GM12878 (cell line): ENCODE results near the gene NAXE. TPM values are rescaled to one million over a fixed set of nuclear protein-coding genes. Genes with fewer than 3 reads are reported as not detected.
A peak's percentile ranks its signal among the peaks of the same experiment; 100 is the strongest.

Experiments used
- ATAC-seq: fragments of 200-7000 bp; cut with Tn5 transposase; 3 replicates; pipeline ENCODE4 v1.9.1; 2020; ENCODE audit warnings: mild to moderate bottlenecking, moderate library complexity
- BruUV-seq: library from RNA; stranded (reverse); fragments of 400-500 nt; replicated peaks from 2 replicates; lab custom pipeline; 2021; lab: Mats Ljungman, UMichigan
- CTCF ChIA-PET: fragments of 300-600 bp; sonication (Branson Sonifier 250); formaldehyde crosslinking; extraction: SDS; loops from one replicate; lab custom pipeline; 2021; ENCODE audit warnings: inconsistent platforms; lab: Yijun Ruan, JAX
- POLR2A ChIA-PET: fragments of 350-600 bp; formaldehyde crosslinking; extraction: SDS; loops from one replicate; lab custom pipeline; 2021; ENCODE audit warnings: inconsistent platforms; lab: Charles Lee
- RAD21 ChIA-PET: fragments of 300-600 bp; sonication (Branson Sonifier 250); formaldehyde crosslinking; loops from one replicate; lab custom pipeline; 2023; ENCODE audit warnings: antibody characterized with exemption; ENCODE audit not compliant: unreplicated experiment; lab: Charles Lee
- SMC1A ChIA-PET: fragments of 300-600 bp; sonication (Branson Sonifier 250); formaldehyde crosslinking; loops from one replicate; lab custom pipeline; 2023; ENCODE audit not compliant: unreplicated experiment, uncharacterized antibody; lab: Charles Lee
- DNase-seq: peaks from one replicate; pipeline ENCODE4 v3.0.0-alpha.2; 2011; ENCODE audit warnings: low read depth, low spot score
- FAIRE-seq: peaks from 3 replicates; lab custom pipeline; 2011; peaks lifted over from hg19 to GRCh38; lab: Jason Lieb, UNC
- H2AFZ ChIP-seq: 2 replicates; pipeline ENCODE4 v1.6.0; 2011; ENCODE audit warnings: low read depth, low read length, control low read depth; ENCODE audit not compliant: control insufficient read depth
- H3K27ac ChIP-seq: 2 replicates; pipeline ENCODE4 v1.5.1; 2011; ENCODE audit warnings: control low read depth; ENCODE audit not compliant: control insufficient read depth, insufficient read depth
- H3K27me3 ChIP-seq, 2 experiments: replicated peaks in 1 of 2; 2 replicates each; pipeline versions ENCODE4 v1.6.0 to v1.6.1; 2011; ENCODE audit warnings: low read length in 1 of 2; ENCODE audit not compliant: control insufficient read depth in 2 of 2, insufficient read depth in 2 of 2
- H3K36me3 ChIP-seq, 2 experiments: 2 replicates each; pipeline ENCODE4 v1.5.1; 2011; ENCODE audit warnings: low read length in 1 of 2; ENCODE audit not compliant: control insufficient read depth in 2 of 2, insufficient read depth in 2 of 2
- H3K4me1 ChIP-seq: 2 replicates; pipeline ENCODE4 v1.6.1; 2011; ENCODE audit warnings: mild to moderate bottlenecking, low read length, moderate library complexity, mixed read lengths; ENCODE audit not compliant: control insufficient read depth, insufficient read depth
- H3K4me2 ChIP-seq: 2 replicates; pipeline ENCODE4 v1.6.0; 2011; ENCODE audit warnings: control low read depth; ENCODE audit not compliant: control insufficient read depth, insufficient read depth
- H3K4me3 ChIP-seq: fragments of 200-600 bp; sonication (generic); 2 replicates; pipeline ENCODE4 v1.5.1; 2016
- H3K79me2 ChIP-seq: 2 replicates; pipeline ENCODE4 v1.6.0; 2011; ENCODE audit warnings: low read length; ENCODE audit not compliant: control insufficient read depth, insufficient read depth
- H3K9ac ChIP-seq: 2 replicates; pipeline ENCODE4 v1.8.0; 2011; ENCODE audit warnings: low read length, control low read depth, mixed read lengths; ENCODE audit not compliant: control insufficient read depth, insufficient read depth
- H3K9me3 ChIP-seq: replicated peaks from 3 replicates; pipeline ENCODE4 v1.5.1; 2011; ENCODE audit warnings: mild to moderate bottlenecking, low read length; ENCODE audit not compliant: control insufficient read depth, insufficient read depth
- H4K20me1 ChIP-seq: 2 replicates; pipeline ENCODE4 v1.6.0; 2011; ENCODE audit not compliant: control insufficient read depth, insufficient read depth
- ASH2L ChIP-seq: fragments of 300-600, 200-600 bp; sonication (generic); IDR thresholded peaks from 2 replicates; pipeline ENCODE4 v1.6.1; 2017; ENCODE audit warnings: low read depth, mild to moderate bottlenecking, borderline replicate concordance
- IKZF2 ChIP-seq, 2 experiments: fragments of 450-650 bp; IDR thresholded peaks; 2 replicates each; pipeline ENCODE4 v1.6.1; 2017; ENCODE audit warnings: mild to moderate bottlenecking in 2 of 2, moderate library complexity in 2 of 2
- JUND ChIP-seq: IDR thresholded peaks from 2 replicates; pipeline ENCODE4 v1.6.1; 2012; ENCODE audit warnings: low read depth, mild to moderate bottlenecking, low read length, improper control_type of control experiment, moderate library complexity
- MTA3 ChIP-seq: IDR thresholded peaks from 2 replicates; pipeline ENCODE4 v1.6.1; 2012; ENCODE audit warnings: low read length, inconsistent platforms, borderline replicate concordance
- MXI1 ChIP-seq: fragments of 150-350 bp; IDR thresholded peaks from 2 replicates; pipeline ENCODE4 v1.6.1; 2011; ENCODE audit warnings: low read depth, mild to moderate bottlenecking, inconsistent platforms, low read length, improper control_type of control experiment
- NFYA ChIP-seq: IDR thresholded peaks from 2 replicates; pipeline ENCODE4 v1.6.1; 2011; ENCODE audit warnings: low read depth, mild to moderate bottlenecking, low read length, improper control_type of control experiment, borderline replicate concordance
- SMAD1 ChIP-seq: fragments of 450-650 bp; IDR thresholded peaks from 2 replicates; pipeline ENCODE4 v1.6.1; 2018; ENCODE audit warnings: mild to moderate bottlenecking, low read depth; ENCODE audit not compliant: partially characterized antibody
- TCF12 ChIP-seq: IDR thresholded peaks from 2 replicates; pipeline ENCODE4 v1.6.1; 2011; ENCODE audit warnings: low read depth, mild to moderate bottlenecking, low read length
- WGBS: methylation state at CpG from one replicate; pipeline ENCODE4 v1.1.6; 2016; ENCODE audit warnings: low lambda C conversion rate; ENCODE audit not compliant: insufficient replicate concordance, insufficient coverage; ENCODE audit errors: missing lambda C conversion rate; 5-methylcytosine and 5-hydroxymethylcytosine counted together
- in situ Hi-C: fragments of 300-500 bp; cut with MboI; formaldehyde crosslinking; loops from 9 replicates; pipeline ENCODE4 v1.14.3; 2018; ENCODE audit warnings: mixed read lengths
- intact Hi-C: fragments of 100-400 bp; cut with micrococcal nuclease; formaldehyde crosslinking; loops from one replicate; pipeline ENCODE4 v1.14.2; 2022; ENCODE audit not compliant: unreplicated experiment
- polyA plus RNA-seq, 11 experiments: library from polyadenylated mRNA; depleted of rRNA in 4 of 11; unstranded in 6 of 11; stranded (reverse) in 5 of 11; fragments of >200 nt; fragmentation: Nextera tagmentation in 4 of 11; fragmentation: Illumina TruSeq in 1 of 11; extraction: Ambion mirVana in 4 of 11; extraction: Trizol in 1 of 11; gene quantifications; 1 replicate in 1 of 11; 2 replicates in 10 of 11; pipeline versions ENCODE4 v1.2.1 to v1.2.3, GENCODE V29; 2011 to 2016; ENCODE audit warnings: inconsistent platforms in 2 of 11, missing spikeins in 2 of 11, low read depth in 1 of 11
- total RNA-seq, 4 experiments: library from RNA; depleted of rRNA in 3 of 4; stranded (reverse); fragments of >200 nt in 3 of 4; fragmentation: Illumina TruSeq in 1 of 4; extraction: Trizol in 1 of 4; gene quantifications; 2 replicates each; pipeline versions ENCODE4 v1.2.1 to v1.2.3, GENCODE V29; 2013 to 2021

NAXE gene
- total and polyA plus RNA-seq, 10 of the 15 experiments (the other 5 are each of a cell fraction or from before 2014, with no cell fraction given) = 17.8 to 93.3 (median 68.8) TPM

DNA sequence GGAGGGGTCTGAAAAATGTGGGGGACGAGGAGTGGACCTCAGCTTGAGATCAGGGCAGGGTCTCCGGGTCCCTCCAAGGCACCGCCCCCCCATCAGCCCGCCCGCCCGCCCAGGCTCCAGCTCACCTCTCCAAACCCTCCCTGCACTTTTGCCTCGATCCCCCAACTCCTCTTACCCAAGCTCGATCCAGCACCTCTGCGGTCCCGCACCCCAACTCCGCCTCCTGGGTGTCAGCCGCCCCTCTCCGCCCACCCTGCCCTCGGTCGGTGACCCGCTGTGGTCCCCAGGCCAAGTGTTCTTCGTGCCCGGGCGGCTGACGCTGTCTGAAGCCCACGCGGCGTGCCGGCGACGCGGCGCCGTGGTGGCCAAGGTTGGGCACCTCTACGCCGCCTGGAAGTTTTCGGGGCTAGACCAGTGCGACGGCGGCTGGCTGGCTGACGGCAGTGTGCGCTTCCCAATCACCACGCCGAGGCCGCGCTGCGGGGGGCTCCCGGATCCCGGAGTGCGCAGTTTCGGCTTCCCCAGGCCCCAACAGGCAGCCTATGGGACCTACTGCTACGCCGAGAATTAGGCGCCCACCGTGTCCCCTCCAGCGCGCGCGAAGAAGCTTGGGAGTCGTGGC, 33.3 kb downstream of the NAXE start:
- Histone ChIP-seq H3K4me2 (no peak overlapping the region), H4K20me1 (no peaks in the 10 kb centered on the region), H3K79me2 (no peaks in the 10 kb centered on the region), H3K36me3 (no peaks in the 10 kb centered on the region), H3K4me1 (no peaks in the 10 kb centered on the region; the same call in 1 of the 2 replicates), H3K9me3 (no peaks in the 10 kb centered on the region), H3K27ac (no peak overlapping the region), H3K9ac (no peak overlapping the region), H2AFZ (no peak overlapping the region), H3K4me3 (no peak overlapping the region), H3K27me3 (peaks cover 10 to 22% of the 10 kb centered on the region in 2 experiments)
- no TSS peak for BruUV-seq
- in situ Hi-C loops (no loop called here), intact Hi-C loops (loop anchor here (10.0 kb wide), 1 partner anchor 100 kb away; the partner anchor contains the start of genes ISG20L2 and METTL25B)
- ChIA-PET SMC1A (interaction anchor here (0.6 to 1.0 kb wide), 5 partner anchors 30 to 101 kb away, joined by 3 to 5 read pairs (median 3); no protein-coding TSS in a partner anchor), RAD21 (interaction anchor here (0.7 to 2.1 kb wide), 6 partner anchors 31 to 179 kb away, joined by 3 to 9 read pairs (median 4); partner anchors contain the start of gene CRABP2), CTCF (interaction anchor here (0.5 to 9.2 kb wide), 16 partner anchors 12 to 398 kb away, joined by 3 to 208 read pairs (median 6); partner anchors contain the start of genes CRABP2 and NAXE), POLR2A (interaction anchor here (0.6 kb wide), 1 partner anchor 666 kb away, joined by 3 read pairs; no protein-coding TSS in a partner anchor)
- DNase-seq = no peak
- FAIRE-seq = no peak
- TF ChIP-seq NFYA (no peak), SMAD1 (no peak), ASH2L (no peak), MTA3 (no peak), JUND (no peak), MXI1 (no peak), IKZF2 (IDR thresholded peaks at IDR 0.05) (no peak), TCF12 (no peak)
- peak; percentile 8; the same call in 2 of the 3 replicates for ATAC-seq
- 24% methylated on average over 48 of the region's 55 CpGs for WGBS
